HG02678 (cell line): ENCODE measurements around the gene ZGLP1.

ENCODE experiments used
- ATAC-seq: cut with Tn5 transposase; IDR thresholded peaks from one replicate; pipeline ENCODE4 v1.9.1; 2021; ENCODE audit warnings: mild to moderate bottlenecking, moderate library complexity; ENCODE audit not compliant: unreplicated experiment

The ZGLP1 gene

DNA sequence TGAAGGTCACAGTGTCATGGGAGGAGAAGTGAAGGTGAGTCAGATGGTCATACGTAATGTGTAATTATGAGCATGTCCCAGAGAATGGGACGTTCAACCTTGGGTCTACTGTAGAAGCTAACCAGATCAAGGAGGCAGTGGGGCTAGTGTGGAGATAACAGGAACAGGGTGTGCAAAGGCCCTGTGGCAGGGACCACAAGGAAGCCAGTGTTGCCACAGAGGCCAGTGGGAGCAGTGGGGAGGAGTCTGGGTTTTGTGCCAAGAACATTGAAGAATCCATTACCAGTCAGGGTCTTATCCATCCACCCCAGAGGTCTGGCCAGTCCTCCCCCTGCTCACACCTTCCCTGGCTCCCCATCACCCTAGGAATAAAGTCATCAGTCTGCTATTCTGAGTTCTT is 54.3 kb downstream of the ZGLP1 start:
- no peak for ATAC-seq
